GM18858 (cell line): Measurements from ENCODE around the gene BTN1A1.

Experiments used
- ATAC-seq: cut with Tn5 transposase; IDR thresholded peaks from one replicate; pipeline ENCODE4 v1.9.1; 2021; ENCODE audit not compliant: unreplicated experiment

Gene BTN1A1

GRCh38 chr6:26475823-26476729, 24.0 kb upstream of the BTN1A1 start:
- no peak for ATAC-seq

GRCh38 chr6:26476896-26477295, 23.2 kb upstream of the BTN1A1 start:
- no peak for ATAC-seq

DNA sequence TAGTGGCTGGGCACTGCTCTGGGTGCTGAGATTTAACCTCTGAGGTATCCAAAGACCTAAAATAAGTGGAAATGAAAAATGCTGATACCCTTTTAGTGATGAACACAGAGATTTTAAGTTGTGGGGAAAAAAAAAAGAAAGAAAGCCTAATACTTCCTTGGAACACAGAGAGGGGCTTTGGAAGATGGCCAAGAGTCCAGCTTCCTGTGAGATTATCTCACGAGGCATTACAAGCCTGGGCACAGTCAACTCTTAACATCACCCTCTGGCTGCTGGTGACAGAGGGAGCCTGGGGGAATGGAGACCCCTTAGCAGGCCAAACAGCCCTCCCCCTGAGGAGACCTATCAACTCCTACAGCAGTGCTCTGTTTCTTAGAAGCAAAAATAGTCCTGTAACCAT, 22.7 kb upstream of the BTN1A1 start:
- ATAC-seq = no peak

DNA sequence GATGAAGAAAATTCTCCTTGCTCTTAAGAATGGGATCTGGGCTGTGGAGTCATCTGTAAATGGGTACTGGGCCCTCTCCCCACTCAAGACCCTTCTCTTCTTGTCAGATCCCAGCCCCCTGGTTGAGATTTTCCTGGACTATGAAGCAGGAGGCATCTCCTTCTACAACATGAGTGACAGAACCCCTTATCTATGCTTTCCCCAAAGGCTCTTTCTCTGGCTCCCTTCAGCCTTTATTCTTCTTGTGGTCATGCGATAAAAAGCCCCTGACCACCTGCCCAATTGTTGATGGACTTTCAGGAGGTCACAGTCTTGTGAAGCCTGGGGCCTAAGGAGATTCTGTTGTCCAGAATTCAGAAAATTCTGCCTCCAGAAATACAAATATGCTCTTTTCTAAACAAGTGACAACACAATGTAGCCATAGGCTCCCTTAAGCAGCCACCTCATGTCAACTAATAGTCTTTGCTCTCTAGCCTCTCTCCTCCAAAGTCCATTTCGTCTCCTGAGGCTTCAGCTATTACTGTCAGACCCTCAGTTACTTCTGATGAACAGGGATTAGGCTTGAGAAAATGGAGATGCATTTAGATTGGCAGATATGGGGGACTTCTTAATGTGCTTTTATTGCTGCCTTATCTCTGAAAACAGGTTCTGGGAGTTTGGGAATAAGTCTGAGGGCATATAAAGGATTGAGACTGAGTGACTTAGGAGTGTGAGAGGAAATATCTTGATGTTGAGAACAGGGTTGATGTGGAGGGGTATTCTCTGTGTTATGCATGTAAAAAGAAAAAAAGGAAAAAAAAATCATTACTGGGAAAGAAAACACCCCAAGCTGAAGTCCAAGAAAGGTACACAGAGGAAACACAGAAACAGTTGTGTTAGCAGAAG, 21.8 kb upstream of the BTN1A1 start:
- ATAC-seq = no peak

- ATAC-seq = no peak
Measured at GRCh38 chr6:26478985-26479278, 21.2 kb upstream of the BTN1A1 start.

DNA sequence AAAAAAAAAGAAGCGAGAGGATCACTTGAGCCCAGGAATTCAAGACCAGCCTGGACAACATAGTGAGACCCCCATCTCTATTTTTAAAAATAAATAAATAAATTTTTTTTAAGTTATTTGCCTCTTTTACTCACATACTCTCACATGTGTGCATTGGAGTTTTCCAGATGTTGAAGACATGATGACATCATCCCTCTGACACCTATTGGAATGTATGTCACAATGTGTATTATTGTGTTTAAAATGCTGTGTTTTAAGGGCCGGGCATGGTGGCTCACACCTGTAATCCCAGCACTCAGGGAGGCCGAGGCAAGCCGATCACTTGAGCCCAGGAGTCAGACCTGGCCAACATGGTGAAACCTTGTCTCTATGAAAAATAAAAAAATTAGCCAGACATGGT, 17.8 kb upstream of the BTN1A1 start:
- no peak for ATAC-seq

- no peak for ATAC-seq
Measured at GRCh38 chr6:26483727-26484126, 16.4 kb upstream of the BTN1A1 start.

GRCh38 chr6:26484161-26484560, 15.9 kb upstream of the BTN1A1 start:
- no peak for ATAC-seq

GRCh38 chr6:26485112-26485780, 14.9 kb upstream of the BTN1A1 start:
- no peak for ATAC-seq

DNA sequence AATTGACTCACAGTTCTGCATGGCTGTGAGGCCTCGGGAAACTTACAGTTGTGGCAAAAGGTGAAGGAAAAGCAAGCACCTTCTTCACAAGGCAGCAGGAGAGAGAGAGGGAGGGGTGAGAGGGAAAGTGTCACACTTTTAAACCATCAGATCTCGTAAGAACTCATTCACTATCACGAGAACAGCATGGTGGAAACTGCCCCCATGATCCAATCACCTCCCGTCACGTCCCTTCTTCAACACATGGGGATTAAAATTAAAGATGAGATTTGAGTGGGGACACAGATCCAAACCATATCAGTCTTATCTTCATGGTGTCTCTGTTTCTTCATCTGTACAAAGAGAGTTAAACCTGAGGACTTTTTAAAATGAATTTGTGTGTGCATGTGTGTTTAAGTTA, 13.7 kb upstream of the BTN1A1 start:
- ATAC-seq = no peak

- no peak for ATAC-seq
Measured at GRCh38 chr6:26487466-26487865, 12.6 kb upstream of the BTN1A1 start.

- ATAC-seq = no peak
Measured at GRCh38 chr6:26489996-26490964, 9.8 kb upstream of the BTN1A1 start.

DNA sequence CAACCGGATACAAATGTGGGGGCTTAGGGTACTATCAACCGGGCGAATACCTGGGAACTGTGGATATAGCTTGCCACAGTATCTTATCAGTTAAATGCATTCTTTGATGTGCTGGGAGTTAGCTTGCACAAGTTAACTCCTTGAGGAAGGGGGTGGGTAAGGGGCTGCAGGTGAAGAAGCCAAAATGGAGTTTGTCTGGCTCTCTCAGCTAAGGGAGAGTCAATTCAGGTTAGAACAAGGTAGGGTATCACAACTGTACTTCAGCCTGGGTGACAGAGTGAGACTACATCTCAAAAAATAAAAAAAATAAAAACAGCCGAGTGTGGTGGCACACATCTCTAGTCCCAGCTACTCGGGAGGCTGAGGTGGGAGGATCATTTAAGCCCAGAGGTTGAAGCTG, 8.5 kb upstream of the BTN1A1 start:
- ATAC-seq = no peak

DNA sequence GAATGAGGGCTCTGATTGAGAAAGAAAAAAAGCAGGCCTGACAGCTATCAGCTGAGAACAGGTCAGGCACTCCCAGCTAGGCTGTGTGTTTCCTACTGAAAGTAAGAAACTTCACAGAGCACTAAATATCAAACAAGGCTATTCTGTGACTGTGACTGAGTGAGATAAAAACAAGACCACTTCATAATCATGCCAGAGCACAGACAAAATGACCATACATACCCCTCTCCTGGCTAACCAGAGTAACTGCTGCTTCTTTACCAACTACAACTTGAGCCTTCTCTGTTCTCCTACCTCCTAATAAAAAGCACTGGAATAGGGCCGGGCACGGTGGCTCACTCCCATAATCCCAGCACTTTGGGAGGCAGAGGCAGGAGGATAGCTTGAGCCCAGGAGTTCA, 6.8 kb upstream of the BTN1A1 start:
- no peak for ATAC-seq

- no peak for ATAC-seq
Measured at GRCh38 chr6:26494117-26494516, 6.0 kb upstream of the BTN1A1 start.

DNA sequence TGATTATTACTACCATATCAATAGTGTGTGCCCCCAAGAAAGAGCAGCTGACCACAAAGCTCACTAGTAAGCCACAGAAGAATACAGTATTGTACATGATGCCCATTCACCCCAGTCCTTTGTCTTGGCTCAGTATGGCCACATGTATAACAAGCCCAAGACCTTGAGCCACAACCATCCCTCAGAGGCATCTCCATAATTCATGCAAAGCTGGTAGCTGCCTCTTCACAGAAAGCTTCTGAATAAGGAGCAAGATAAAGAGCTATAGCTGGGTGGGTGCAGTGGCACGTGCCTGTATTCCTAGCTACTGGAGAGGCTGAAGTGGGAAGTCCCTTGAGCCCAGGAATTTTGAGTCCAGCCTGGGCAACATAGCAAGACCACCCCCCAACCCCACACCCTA, 4.8 kb upstream of the BTN1A1 start:
- no peak for ATAC-seq

- no peak for ATAC-seq
Measured at GRCh38 chr6:26497610-26498009, 2.5 kb upstream of the BTN1A1 start.

- ATAC-seq = no peak
Measured at GRCh38 chr6:26501482-26501986, 1.4 kb downstream of the BTN1A1 start.

DNA sequence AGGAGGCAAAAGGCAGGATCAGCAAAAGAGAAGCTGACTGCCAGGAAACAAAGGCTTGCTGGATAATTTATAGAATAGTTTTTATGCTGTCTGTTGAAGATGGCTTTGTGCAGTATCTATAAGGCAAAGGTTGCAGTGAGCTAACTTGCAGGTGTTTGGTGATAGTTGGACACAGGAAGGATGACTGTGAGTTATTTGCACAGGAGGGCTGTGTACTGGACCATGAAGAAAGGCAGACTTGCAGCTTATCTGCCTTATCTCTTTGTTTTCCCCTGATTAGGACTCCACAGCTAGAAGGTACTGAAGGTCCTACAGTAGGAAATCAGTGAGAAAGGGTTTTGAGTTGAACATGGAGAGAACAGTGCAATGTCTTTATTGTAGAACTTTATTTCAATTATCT, 2.1 kb downstream of the BTN1A1 start:
- ATAC-seq = no peak

- ATAC-seq = no peak
Measured at GRCh38 chr6:26502626-26503025, 2.5 kb downstream of the BTN1A1 start.
